Liver (tissue), 9 donors: Measurements from ENCODE around the gene SEMG2. TPM values are rescaled to one million over a fixed set of nuclear protein-coding genes. Genes with fewer than 3 reads are reported as not detected.

Source experiments
- DNase-seq: peaks from one replicate; pipeline ENCODE4 v3.0.0-alpha.2; 2017; ENCODE audit warnings: low spot score
- H3K27ac ChIP-seq, 2 donors: one replicate each; pipeline ENCODE4 v1.7.0; 2013; ENCODE audit warnings: inconsistent platforms in 2 of 2, low read length in 2 of 2, control low read depth in 1 of 2, low read depth in 1 of 2, mild to moderate bottlenecking in 1 of 2
- H3K27me3 ChIP-seq, 4 donors: one replicate each; pipeline versions ENCODE4 v1.6.1 to v1.7.0; 2013; ENCODE audit warnings: low read length in 3 of 4, inconsistent platforms in 1 of 4, mild to moderate bottlenecking in 1 of 4, moderate library complexity in 1 of 4; ENCODE audit not compliant: control insufficient read depth in 4 of 4, insufficient read depth in 4 of 4
- H3K36me3 ChIP-seq, 4 donors: one replicate each; pipeline versions ENCODE4 v1.6.1 to v1.7.0; 2013; ENCODE audit warnings: low read length in 3 of 4, mild to moderate bottlenecking in 3 of 4, low read depth in 1 of 4, moderate library complexity in 1 of 4; ENCODE audit not compliant: control insufficient read depth in 4 of 4, insufficient read depth in 3 of 4
- H3K4me1 ChIP-seq, 4 donors: one replicate each; pipeline versions ENCODE4 v1.6.1 to v1.7.0; 2013; ENCODE audit warnings: low read length in 3 of 4, mild to moderate bottlenecking in 3 of 4, moderate library complexity in 1 of 4; ENCODE audit not compliant: control insufficient read depth in 4 of 4, insufficient read depth in 4 of 4
- H3K4me3 ChIP-seq, 3 donors: one replicate each; pipeline versions ENCODE4 v1.6.1 to v1.7.0; 2013; ENCODE audit warnings: low read length in 3 of 3, control low read depth in 1 of 3, low read depth in 1 of 3, mild to moderate bottlenecking in 1 of 3
- H3K9ac ChIP-seq, 2 donors: one replicate each; pipeline ENCODE4 v1.7.0; 2013; ENCODE audit warnings: low read length in 2 of 2, mild to moderate bottlenecking in 2 of 2, moderate library complexity in 2 of 2, control low read depth in 1 of 2, low read depth in 1 of 2
- H3K9me3 ChIP-seq, 4 donors: one replicate each; pipeline versions ENCODE4 v1.6.1 to v1.7.0; 2013; ENCODE audit warnings: low read length in 3 of 4; ENCODE audit not compliant: control insufficient read depth in 4 of 4
- ATF3 ChIP-seq: IDR thresholded peaks from 2 replicates; pipeline ENCODE4 v1.6.1; 2016; ENCODE audit warnings: antibody characterized with exemption
- CTCF ChIP-seq: fragments of 150-350 bp; IDR thresholded peaks from 2 replicates; pipeline ENCODE4 v1.5.1; 2017; ENCODE audit warnings: improper control_type of control experiment, low read depth, low read length; ENCODE audit not compliant: missing input control
- EGR1 ChIP-seq, 2 donors: IDR thresholded peaks; 2 replicates each; pipeline ENCODE4 v1.6.1; 2016 to 2018; ENCODE audit warnings: antibody characterized with exemption in 2 of 2, low read depth in 2 of 2
- FOXA1 ChIP-seq: IDR thresholded peaks from 2 replicates; pipeline ENCODE4 v1.6.1; 2016; ENCODE audit warnings: antibody characterized with exemption
- FOXA2 ChIP-seq: IDR thresholded peaks from 2 replicates; pipeline ENCODE4 v1.6.1; 2016; ENCODE audit warnings: antibody characterized with exemption
- GABPA ChIP-seq, 2 donors: IDR thresholded peaks in 1 of 2; conservative IDR thresholded peaks in 1 of 2; 2 replicates each; pipeline ENCODE4 v1.6.1; 2016; ENCODE audit warnings: antibody characterized with exemption in 2 of 2, mild to moderate bottlenecking in 1 of 2, moderate library complexity in 1 of 2
- HNF4A ChIP-seq, 2 donors: conservative IDR thresholded peaks; 2 replicates each; pipeline ENCODE4 v1.6.1; 2016; ENCODE audit warnings: antibody characterized with exemption in 2 of 2, mild to moderate bottlenecking in 2 of 2
- HNF4G ChIP-seq: IDR thresholded peaks from 2 replicates; pipeline ENCODE4 v1.6.1; 2016; ENCODE audit warnings: antibody characterized with exemption
- JUND ChIP-seq, 2 donors: IDR thresholded peaks; 2 replicates each; pipeline ENCODE4 v1.6.1; 2016; ENCODE audit warnings: antibody characterized with exemption in 2 of 2
- MAX ChIP-seq: IDR thresholded peaks from 2 replicates; pipeline ENCODE4 v1.6.1; 2016; ENCODE audit warnings: antibody characterized with exemption
- NR2F2 ChIP-seq: IDR thresholded peaks from 2 replicates; pipeline ENCODE4 v1.6.1; 2016; ENCODE audit warnings: antibody characterized with exemption
- RAD21 ChIP-seq, 2 donors: IDR thresholded peaks; 2 replicates each; pipeline ENCODE4 v1.6.1; 2016; ENCODE audit warnings: antibody characterized with exemption in 2 of 2, mild to moderate bottlenecking in 2 of 2
- REST ChIP-seq: IDR thresholded peaks from 2 replicates; pipeline ENCODE4 v1.6.1; 2016; ENCODE audit warnings: antibody characterized with exemption, mild to moderate bottlenecking
- RXRA ChIP-seq, 2 donors: IDR thresholded peaks; 2 replicates each; pipeline ENCODE4 v1.6.1; 2017 to 2018; ENCODE audit warnings: antibody characterized with exemption in 2 of 2, mild to moderate bottlenecking in 1 of 2
- SP1 ChIP-seq: IDR thresholded peaks from 2 replicates; pipeline ENCODE4 v1.6.1; 2018; ENCODE audit warnings: antibody characterized with exemption, mild to moderate bottlenecking
- TAF1 ChIP-seq: conservative IDR thresholded peaks from 2 replicates; pipeline ENCODE4 v1.6.1; 2016; ENCODE audit warnings: antibody characterized with exemption, mild to moderate bottlenecking
- YY1 ChIP-seq: IDR thresholded peaks from 2 replicates; pipeline ENCODE4 v1.6.1; 2016; ENCODE audit warnings: antibody characterized with exemption, mild to moderate bottlenecking
- ZBTB33 ChIP-seq: IDR thresholded peaks from 2 replicates; pipeline ENCODE4 v1.6.1; 2016; ENCODE audit warnings: antibody characterized with exemption
- WGBS: extraction: QIAGEN DNeasy Blood & Tissue Kit; methylation state at CpG from one replicate; pipeline ENCODE4 v1.1.7; 2013; 5-methylcytosine and 5-hydroxymethylcytosine counted together
- polyA plus RNA-seq, 2 donors: library from polyadenylated mRNA; stranded (reverse) in 1 of 2; unstranded in 1 of 2; fragments of 200-250 nt in 1 of 2; fragments of >200 nt in 1 of 2; fragmentation: Nextera tagmentation in 1 of 2; extraction: Ambion mirVana in 1 of 2; gene quantifications; one replicate each; pipeline versions ENCODE4 v1.2.1 to v1.2.3, GENCODE V29; 2013 to 2015
- total RNA-seq, 2 donors: library from RNA; depleted of rRNA; stranded (reverse); fragments of >200 nt; gene quantifications; one replicate each; pipeline ENCODE4 v1.2.3, GENCODE V29; 2014
- donor health status: healthy.
- donor health status: healthy.
- donor health status: healthy.
- donor health status: healthy.
- donor health status: healthy.

Gene SEMG2
- total and polyA plus RNA-seq, 4 donors = not detected

GRCh38 chr20:45218124-45218523 lies 3.0 kb upstream of the SEMG2 start:
- no peaks in the 10 kb centered on the region for H3K9me3 ChIP-seq
- 76% methylated on average over 4 of the region's 4 CpGs for WGBS
- TF ChIP-seq RXRA (IDR thresholded peaks at IDR 0.05) = no peak
- no peak for TF ChIP-seq SP1
- no peak for TF ChIP-seq NR2F2
- TF ChIP-seq FOXA2 = no peak
- no peak for TF ChIP-seq HNF4A (conservative IDR thresholded peaks at IDR 0.05)
- no peak for TF ChIP-seq CTCF
- TF ChIP-seq RAD21 (IDR thresholded peaks at IDR 0.05) = no peak
- TF ChIP-seq TAF1 = no peak
- TF ChIP-seq ZBTB33 = no peak
- TF ChIP-seq FOXA1 = no peak
- TF ChIP-seq GABPA (IDR thresholded peaks at IDR 0.05 in 1 of 2, conservative IDR thresholded peaks at IDR 0.05 in 1 of 2) = no peak
- TF ChIP-seq HNF4G = no peak
- no peak for TF ChIP-seq JUND (IDR thresholded peaks at IDR 0.05)
- no peak for TF ChIP-seq REST
- TF ChIP-seq EGR1 (IDR thresholded peaks at IDR 0.05; ENCODE audit: low read depth in 2 of 2) = no peak
- TF ChIP-seq MAX = no peak
- no peak for TF ChIP-seq ATF3
- TF ChIP-seq YY1 = no peak

More at GRCh38 chr20:45218124-45218523, 3.0 kb upstream of the SEMG2 start:
- Histone ChIP-seq H3K27ac (no peak overlapping the region), H3K4me3 (no peak overlapping the region), H3K9ac (no peak overlapping the region), H3K4me1 (no peaks in the 10 kb centered on the region), H3K36me3 (no peaks in the 10 kb centered on the region), H3K27me3 (no peaks in the 10 kb centered on the region)
- DNase-seq = no peak
